Nephron (organoid): ENCODE results near the gene PHACTR4.
"Not testable (repeated sequence)": the region's sequence is repeated elsewhere in the genome, so short reads cannot be mapped to it uniquely, and the experiment has no call there.

Experiments used
- H3K27ac Mint-ChIP-seq, 3 experiments: 2 replicates each; pipeline ENCODE4 v1.8.0; 2020; ENCODE audit warnings: mixed read lengths in 3 of 3, mild to moderate bottlenecking in 2 of 3, moderate library complexity in 1 of 3
- H3K27me3 Mint-ChIP-seq: 2 replicates; pipeline ENCODE4 v1.8.0; 2021; ENCODE audit warnings: low read depth, mild to moderate bottlenecking, moderate library complexity, mixed read lengths
- H3K36me3 Mint-ChIP-seq: 2 replicates; pipeline ENCODE4 v1.8.0; 2020; ENCODE audit warnings: low read depth, mixed read lengths
- H3K4me1 Mint-ChIP-seq: 2 replicates; pipeline ENCODE4 v1.8.0; 2020; ENCODE audit warnings: mixed read lengths
- H3K4me3 Mint-ChIP-seq, 3 experiments: 2 replicates each; pipeline ENCODE4 v1.8.0; 2020; ENCODE audit warnings: mild to moderate bottlenecking in 3 of 3, mixed read lengths in 3 of 3, moderate library complexity in 2 of 3
- H3K9me3 Mint-ChIP-seq: 2 replicates; pipeline ENCODE4 v1.8.0; 2020; ENCODE audit warnings: mixed read lengths
- CTCF ChIP-seq, 3 experiments: fragments of 200-600 bp; sonication (generic); IDR thresholded peaks; one replicate each; pipeline ENCODE4 v1.5.0; 2021; ENCODE audit warnings: antibody characterized with exemption in 3 of 3; ENCODE audit not compliant: unreplicated experiment in 3 of 3

The PHACTR4 gene

DNA sequence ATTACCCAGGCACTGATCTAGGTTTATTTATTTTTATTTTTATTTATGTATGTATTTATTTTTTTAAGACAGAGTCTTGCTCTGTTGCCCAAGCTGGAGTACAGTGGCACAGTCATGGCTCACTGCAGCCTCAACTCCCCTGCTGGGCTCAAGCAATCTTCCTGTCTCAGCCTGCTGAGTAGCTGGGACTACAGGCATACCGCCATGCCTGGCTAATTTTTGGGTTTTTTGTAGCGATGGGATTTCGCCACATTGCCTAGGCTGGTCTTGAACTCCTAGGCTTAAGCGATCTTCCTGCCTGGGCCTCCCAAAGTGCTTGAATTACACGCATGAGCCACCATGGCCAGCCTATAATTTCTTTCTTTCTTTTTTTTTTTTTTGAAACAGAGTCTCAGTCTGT, 9.4 kb downstream of the PHACTR4 start:
- Mint-ChIP-seq H3K27me3 (no peaks in the 10 kb centered on the region), H3K4me1 (peaks cover 11% of the 10 kb centered on the region), H3K27ac (peak overlapping the region in 2 of 3 experiments; percentile 11 to 31), H3K4me3 (no peak overlapping the region), H3K36me3 (peaks cover 57% of the 10 kb centered on the region), H3K9me3 (peaks cover 9% of the 10 kb centered on the region)
- TF ChIP-seq CTCF (IDR thresholded peaks at IDR 0.05; ENCODE audit: unreplicated experiment in 3 of 3), result no peak

GRCh38 chr1:28380394-28380793, 10.9 kb downstream of the PHACTR4 start:
- no peak overlapping the region for H3K4me3 Mint-ChIP-seq
- no peaks in the 10 kb centered on the region for H3K27me3 Mint-ChIP-seq
- H3K9me3 Mint-ChIP-seq, result peaks cover 15% of the 10 kb centered on the region
- H3K4me1 Mint-ChIP-seq, result no peaks in the 10 kb centered on the region
- H3K27ac Mint-ChIP-seq, result peak overlapping the region in 2 of 3 experiments; percentile 27 to 48
- H3K36me3 Mint-ChIP-seq, result peaks cover 59% of the 10 kb centered on the region
- TF ChIP-seq CTCF (IDR thresholded peaks at IDR 0.05; ENCODE audit: unreplicated experiment in 3 of 3), result no peak

- not testable (repeated sequence) for H3K4me3 Mint-ChIP-seq, H3K4me1 Mint-ChIP-seq, H3K27me3 Mint-ChIP-seq, H3K27ac Mint-ChIP-seq
- Mint-ChIP-seq H3K9me3 (peaks cover 13% of the 10 kb centered on the region), H3K36me3 (peaks cover 66% of the 10 kb centered on the region)
Measured at GRCh38 chr1:28383785-28384184, 14.2 kb downstream of the PHACTR4 start.

GRCh38 chr1:28392027-28392652, 22.6 kb downstream of the PHACTR4 start:
- Mint-ChIP-seq H3K27me3 (no peaks in the 10 kb centered on the region), H3K9me3 (no peaks in the 10 kb centered on the region), H3K4me1 (no peaks in the 10 kb centered on the region), H3K4me3 (no peak overlapping the region), H3K27ac (no peak overlapping the region), H3K36me3 (peaks cover 26% of the 10 kb centered on the region)
- no peak for TF ChIP-seq CTCF (IDR thresholded peaks at IDR 0.05; ENCODE audit: unreplicated experiment in 3 of 3)

GRCh38 chr1:28394136-28394535, 24.6 kb downstream of the PHACTR4 start:
- Mint-ChIP-seq H3K4me3 (no peak overlapping the region), H3K36me3 (peaks cover 16% of the 10 kb centered on the region), H3K27me3 (no peaks in the 10 kb centered on the region), H3K4me1 (no peaks in the 10 kb centered on the region), H3K27ac (no peak overlapping the region), H3K9me3 (no peaks in the 10 kb centered on the region)
- TF ChIP-seq CTCF (IDR thresholded peaks at IDR 0.05; ENCODE audit: unreplicated experiment in 3 of 3), result no peak

DNA sequence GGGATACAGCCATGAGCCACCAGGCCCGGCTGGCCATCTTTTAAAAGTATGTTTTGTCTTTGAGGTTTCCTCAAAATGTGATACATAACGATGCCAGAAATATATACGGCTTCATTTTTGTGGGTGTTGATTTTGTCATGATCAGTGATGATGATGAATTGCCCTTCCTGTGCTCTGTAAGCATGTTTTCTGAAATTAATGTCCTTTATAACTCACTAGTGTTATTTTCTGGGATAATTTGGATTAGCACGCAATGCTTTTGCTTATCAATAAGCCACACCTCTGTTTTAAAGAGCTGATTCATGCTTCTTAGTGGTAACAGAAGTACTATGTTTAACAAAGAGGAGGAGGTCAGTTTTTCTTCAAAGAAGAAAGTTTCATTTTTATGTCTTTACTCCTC, 25.6 kb downstream of the PHACTR4 start:
- H3K4me3 Mint-ChIP-seq, result no peak overlapping the region
- H3K4me1 Mint-ChIP-seq, result peaks cover 8% of the 10 kb centered on the region

More for the DNA sequence above, 25.6 kb downstream of the PHACTR4 start:
- no peak for TF ChIP-seq CTCF (IDR thresholded peaks at IDR 0.05; ENCODE audit: unreplicated experiment in 3 of 3)
- peaks cover 19% of the 10 kb centered on the region for H3K36me3 Mint-ChIP-seq
- no peaks in the 10 kb centered on the region for H3K9me3 Mint-ChIP-seq
- peak overlapping the region in 1 of 3 experiments; percentile 32 for H3K27ac Mint-ChIP-seq
- no peaks in the 10 kb centered on the region for H3K27me3 Mint-ChIP-seq
